Epidermal melanocyte (primary cell): ENCODE measurements around the gene ZIC2.

Source experiments
- DNase-seq: peaks from one replicate; pipeline ENCODE4 v3.0.0; 2011; ENCODE audit warnings: low spot score; ENCODE audit not compliant: insufficient read length

The ZIC2 gene

GRCh38 chr13:99985886-99986527 lies 4.4 kb downstream of the ZIC2 start:
- peak; percentile 11 for DNase-seq

- DNase-seq, result no peak
Observed at GRCh38 chr13:99986741-99987140, 5.2 kb downstream of the ZIC2 start.

GRCh38 chr13:99987154-99988019 lies 5.8 kb downstream of the ZIC2 start:
- DNase-seq, result no peak

DNA sequence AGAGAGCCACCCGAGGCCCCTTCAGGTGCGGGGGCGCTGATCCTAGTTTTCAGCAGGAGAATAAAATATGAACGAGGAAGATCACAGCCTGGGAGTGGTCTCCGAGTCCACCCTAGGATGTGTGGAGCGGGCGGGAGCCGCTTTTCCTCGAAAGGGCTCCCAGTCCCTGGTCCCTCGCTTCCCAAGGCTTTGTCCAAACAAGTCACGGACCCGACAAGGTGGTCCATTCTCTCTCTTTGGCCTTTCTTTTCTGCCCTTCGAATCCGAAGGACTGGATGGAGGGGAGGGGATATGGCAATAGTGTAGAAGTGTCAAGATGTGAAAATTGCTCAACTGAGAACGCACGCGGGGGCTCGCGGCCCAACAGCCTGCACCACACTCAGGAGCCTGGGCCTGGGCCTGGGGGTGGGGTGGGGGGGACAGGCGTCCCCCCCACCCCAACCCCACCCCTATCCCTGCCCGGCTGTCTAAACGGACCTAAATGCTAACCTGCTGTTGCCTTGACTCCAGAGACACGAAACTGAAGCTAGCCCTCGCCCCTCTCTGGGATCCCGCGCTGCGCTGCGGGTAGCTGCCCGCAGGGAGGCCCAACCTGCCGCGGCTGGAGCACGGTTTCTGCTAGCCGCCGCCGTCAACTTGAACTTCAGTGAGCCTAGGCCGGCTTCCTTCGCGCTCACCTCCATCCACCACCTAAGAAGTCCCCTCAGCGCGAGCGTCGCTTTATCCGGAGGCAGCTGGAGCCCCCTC lies 7.1 kb downstream of the ZIC2 start:
- DNase-seq, result no peak

DNA sequence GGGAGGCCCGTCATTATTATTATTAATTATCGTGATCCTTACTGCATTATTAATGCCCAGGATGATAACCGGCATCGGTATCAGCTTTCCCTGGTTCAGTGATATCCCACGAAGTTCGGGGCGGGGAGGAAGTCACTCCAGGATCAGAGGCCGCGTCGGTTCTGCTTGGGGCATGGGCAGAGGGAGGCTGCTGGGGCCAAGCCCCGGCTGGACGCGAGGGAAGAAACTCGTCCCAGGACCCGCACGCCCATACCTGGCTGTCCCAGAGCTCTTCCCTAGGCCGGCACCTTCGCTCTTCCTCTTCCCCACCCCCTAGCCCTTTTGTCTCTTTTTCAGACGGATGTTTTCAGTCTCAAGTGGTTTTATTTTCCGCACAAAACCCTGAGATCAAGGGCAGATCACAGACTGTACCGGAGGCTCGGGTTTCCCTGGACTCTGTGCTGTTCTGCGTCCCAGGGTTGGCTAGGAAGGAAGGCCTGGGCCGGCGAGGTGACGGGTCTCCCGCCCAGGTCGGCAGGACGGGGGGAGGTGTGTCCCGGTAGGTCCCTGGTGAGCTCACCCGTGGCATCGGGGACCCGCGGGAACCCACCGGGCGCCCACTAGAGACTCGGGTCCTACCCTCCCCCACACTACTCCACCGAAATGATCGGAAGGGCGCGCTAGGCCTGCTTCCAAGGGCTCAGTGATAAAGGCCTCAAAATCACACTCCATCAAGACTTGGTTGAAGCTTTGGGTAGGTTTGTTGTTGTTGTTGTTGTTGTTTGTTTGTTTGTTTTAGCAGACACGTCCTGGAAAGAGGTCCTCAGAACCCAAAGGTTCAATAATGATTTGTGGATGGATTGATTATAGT lies 7.9 kb downstream of the ZIC2 start:
- no peak for DNase-seq

DNA sequence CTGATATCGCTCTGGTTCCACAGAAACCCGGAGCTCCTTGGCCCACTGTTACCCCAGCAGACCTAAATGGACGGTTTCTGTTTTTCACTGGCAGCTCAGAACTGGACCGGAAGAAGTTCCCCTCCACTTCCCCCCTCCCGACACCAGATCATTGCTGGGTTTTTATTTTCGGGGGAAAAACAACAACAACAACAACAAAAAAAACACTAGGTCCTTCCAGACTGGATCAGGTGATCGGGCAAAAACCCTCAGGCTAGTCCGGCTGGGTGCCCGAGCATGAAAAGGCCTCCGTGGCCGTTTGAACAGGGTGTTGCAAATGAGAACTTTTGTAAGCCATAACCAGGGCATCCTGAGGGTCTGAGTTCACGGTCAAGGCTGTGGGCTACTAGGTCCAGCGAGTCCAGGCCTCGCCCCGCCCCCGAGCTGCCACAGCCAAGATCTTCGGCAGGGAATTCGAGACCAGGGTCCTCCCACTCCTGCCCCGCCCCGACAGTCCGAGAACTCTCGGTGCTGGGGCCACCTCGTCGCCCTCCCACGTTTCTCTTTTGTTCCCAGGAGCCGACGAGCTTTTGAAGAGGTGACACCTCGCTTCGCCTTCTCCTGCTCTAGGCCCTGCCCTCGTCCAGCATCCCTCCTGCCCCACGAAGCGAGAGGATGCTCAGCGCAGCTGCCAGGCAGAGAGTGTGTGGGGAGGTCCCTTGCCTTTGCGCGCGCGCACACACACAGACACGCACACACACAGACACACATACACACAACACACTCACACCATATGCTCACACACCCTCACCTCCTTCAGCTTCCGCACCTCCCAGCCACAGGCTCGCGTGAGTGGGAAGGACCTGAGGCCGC lies 8.8 kb downstream of the ZIC2 start:
- no peak for DNase-seq

GRCh38 chr13:99991013-99991827 lies 9.6 kb downstream of the ZIC2 start:
- no peak for DNase-seq

DNA sequence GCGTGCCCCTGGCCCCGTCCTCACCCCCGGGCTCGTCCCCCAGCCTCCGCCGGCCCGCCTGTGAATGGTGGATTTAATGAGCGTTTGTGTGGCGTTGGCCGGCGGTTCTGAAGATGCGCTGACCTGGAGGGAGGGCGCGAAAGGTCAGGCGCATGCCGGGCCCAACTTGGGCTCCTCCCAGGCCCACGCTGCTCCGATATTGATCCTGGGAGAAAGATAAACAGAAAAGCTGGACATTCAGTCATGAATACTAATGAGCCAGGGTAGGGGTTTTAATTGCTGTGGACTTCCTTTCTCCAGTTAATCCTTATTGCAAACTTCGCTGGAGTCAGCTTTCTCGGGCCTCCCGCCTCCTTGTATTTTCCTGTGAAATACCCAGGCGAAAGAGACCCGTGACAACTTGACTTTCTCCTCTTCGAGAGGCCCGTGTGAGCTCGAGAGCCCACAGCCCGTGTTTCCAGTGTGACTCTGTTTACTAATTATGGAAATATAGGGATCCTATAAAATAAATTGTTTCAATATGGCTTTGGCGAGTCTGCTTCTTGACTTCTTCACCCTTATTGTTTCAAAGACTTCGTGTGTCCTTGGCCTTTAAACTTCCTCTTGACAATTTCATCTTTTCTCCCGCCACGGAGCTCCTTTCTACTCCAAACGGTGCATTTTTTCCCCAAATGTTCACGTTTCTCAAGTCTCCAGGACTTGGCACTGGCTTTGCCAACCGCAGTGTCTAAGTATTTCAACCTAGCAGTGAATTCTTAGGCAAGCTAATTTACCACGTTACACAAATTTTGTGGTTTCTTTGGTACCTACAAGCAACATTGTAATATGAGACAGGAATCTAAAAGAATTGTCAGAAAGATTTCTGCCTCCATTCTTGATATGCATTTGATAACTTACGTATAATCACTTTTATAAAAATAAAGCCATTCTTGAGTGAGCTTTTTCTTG lies 10.5 kb downstream of the ZIC2 start:
- no peak for DNase-seq

GRCh38 chr13:99992949-99993351 lies 11.4 kb downstream of the ZIC2 start:
- DNase-seq, result no peak

GRCh38 chr13:99993660-99994637 lies 12.4 kb downstream of the ZIC2 start:
- no peak for DNase-seq

GRCh38 chr13:99994638-99995020 lies 13.0 kb downstream of the ZIC2 start:
- no peak for DNase-seq

DNA sequence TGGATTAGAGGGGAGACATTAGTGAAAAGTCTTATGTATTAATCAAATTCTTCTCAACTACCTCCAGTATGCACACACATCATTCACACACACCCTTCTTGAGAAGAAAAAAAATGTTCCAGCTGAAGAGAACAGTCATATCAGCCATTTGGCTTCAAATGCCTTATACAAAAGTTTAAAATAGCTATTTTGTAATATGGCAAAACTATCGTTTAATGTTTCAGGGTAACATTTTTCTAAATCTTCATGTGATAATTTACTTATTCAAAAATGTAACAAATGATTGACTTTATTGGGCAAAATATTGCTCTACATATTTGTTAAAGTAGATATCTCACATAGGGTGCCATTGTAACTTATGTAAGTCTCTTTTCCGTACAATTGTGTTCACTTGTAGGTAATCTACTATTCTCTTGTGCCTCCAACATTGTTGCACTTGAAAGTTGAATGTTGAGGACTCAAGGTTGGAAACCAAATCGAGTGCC lies 13.6 kb downstream of the ZIC2 start:
- no peak for DNase-seq

DNA sequence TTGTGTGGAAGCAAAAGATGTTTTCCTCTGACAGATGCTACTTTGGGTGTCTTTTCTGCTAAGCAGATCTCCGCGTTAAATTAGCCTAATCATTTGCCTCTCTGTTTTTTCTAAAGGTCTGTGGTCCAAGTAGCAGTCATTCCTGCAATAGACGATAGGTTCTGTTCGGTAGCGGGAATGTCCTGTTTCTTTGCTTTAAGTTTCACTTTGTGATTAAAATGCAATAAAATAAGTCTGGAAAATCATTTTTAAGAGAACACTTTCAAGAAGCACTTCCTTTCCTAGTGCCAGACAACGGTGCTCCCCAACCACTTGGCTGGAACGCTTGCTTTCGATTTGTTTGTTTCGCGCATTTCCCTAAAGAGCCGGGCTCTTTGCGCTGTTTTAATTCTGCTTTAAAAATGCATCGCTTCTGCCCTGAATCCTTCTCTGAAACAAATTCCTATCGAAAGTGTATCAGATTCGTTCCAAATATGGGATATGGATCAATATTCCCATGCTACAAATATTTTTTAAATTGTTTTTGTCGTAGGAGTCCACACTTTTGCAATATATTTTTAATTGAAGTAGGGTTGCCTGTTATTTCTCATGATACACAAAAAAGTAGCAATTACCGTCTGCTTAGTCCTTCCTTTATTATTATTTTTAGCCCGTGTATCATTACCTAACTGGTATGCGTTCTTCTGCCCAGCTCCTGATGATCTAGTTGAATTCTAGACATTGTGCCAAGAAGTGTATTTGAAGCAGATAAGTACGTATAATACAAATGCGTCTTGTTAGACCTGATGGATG lies 14.2 kb downstream of the ZIC2 start:
- no peak for DNase-seq

GRCh38 chr13:99996381-99996973 lies 14.9 kb downstream of the ZIC2 start:
- DNase-seq, result no peak

- DNase-seq, result no peak
Observed at GRCh38 chr13:99997702-99998214, 16.2 kb downstream of the ZIC2 start.

GRCh38 chr13:99998261-99998660 lies 16.7 kb downstream of the ZIC2 start:
- no peak for DNase-seq
